OCI-LY1 (cell line): ENCODE data around the gene USB1.

Experiments used
- EZH2 ChIP-seq: fragments of 200-600 bp; sonication (generic), shearing (Covaris generic); IDR thresholded peaks from 2 replicates; pipeline ENCODE4 v1.8.0; 2017; ENCODE audit warnings: borderline replicate concordance, mixed run types, mild to moderate bottlenecking, antibody characterized with exemption, low read length, moderate library complexity, mixed read lengths
- TF ChIP-seq, protein P1 (sequence below): fragments of 200-600 bp; sonication (generic), shearing (Covaris generic); IDR thresholded peaks from 2 replicates; pipeline ENCODE4 v1.5.1; 2017; ENCODE audit warnings: mild to moderate bottlenecking, antibody characterized with exemption, low read length, moderate library complexity, mixed read lengths

DNA sequence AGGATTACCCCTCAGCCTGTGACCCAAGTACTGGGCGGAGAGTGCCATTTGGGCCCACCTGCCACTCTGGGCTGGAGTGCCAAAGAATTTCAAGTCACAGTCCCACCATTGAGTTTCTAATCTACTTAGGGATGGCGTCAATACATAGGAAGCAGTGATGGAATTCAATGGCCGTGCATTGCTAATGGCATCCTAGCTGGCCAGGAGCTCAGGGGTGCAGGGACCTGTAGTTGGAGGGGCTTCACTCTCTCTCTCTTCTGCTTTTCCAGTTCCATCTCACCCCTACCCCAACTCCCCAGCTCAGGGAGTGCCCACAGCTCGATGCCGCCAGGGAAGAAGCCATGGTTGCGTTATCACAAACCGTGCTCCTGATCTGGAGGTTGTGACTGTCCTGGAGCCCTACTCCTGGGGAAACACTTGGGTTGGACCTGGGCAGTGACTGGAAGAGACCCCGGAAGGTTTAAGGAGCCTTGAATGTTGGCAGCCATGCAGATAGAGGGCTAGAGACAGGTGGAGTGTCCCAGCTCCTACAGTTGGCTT, 26.8 kb downstream of the USB1 start:
- TF ChIP-seq, protein P1, sequence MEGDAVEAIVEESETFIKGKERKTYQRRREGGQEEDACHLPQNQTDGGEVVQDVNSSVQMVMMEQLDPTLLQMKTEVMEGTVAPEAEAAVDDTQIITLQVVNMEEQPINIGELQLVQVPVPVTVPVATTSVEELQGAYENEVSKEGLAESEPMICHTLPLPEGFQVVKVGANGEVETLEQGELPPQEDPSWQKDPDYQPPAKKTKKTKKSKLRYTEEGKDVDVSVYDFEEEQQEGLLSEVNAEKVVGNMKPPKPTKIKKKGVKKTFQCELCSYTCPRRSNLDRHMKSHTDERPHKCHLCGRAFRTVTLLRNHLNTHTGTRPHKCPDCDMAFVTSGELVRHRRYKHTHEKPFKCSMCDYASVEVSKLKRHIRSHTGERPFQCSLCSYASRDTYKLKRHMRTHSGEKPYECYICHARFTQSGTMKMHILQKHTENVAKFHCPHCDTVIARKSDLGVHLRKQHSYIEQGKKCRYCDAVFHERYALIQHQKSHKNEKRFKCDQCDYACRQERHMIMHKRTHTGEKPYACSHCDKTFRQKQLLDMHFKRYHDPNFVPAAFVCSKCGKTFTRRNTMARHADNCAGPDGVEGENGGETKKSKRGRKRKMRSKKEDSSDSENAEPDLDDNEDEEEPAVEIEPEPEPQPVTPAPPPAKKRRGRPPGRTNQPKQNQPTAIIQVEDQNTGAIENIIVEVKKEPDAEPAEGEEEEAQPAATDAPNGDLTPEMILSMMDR: no peak
- no peak for TF ChIP-seq EZH2
